Stimulated activated CD4-positive, alpha-beta T cell treated with anti-CD3 and anti-CD28 coated beads, Interleukin-1b, Interleukin-23, amount 100 ng/mL, for 24 hours (primary cell): ENCODE measurements around the gene OR5M8.

ENCODE experiments used
- DNase-seq, 4 experiments: peaks; one replicate each; pipeline ENCODE4 v3.0.0-alpha.2; 2020; ENCODE audit warnings: low read depth in 4 of 4, low spot score in 1 of 4

The OR5M8 gene

GRCh38 chr11:56491270-56491669, at the start of gene OR5M8:
OR5M8 (minus strand) TSS chr11:56491370; CDS start chr11:56491370, 0 bp downstream.
- DNase-seq: no peak

GRCh38 chr11:56533054-56533740, 42.0 kb upstream of the OR5M8 start:
- no peak for DNase-seq

- no peak for DNase-seq
These were observed 40.7 kb upstream of the OR5M8 start for GRCh38 chr11:56531856-56532255.

- DNase-seq: no peak
These were observed 30.8 kb upstream of the OR5M8 start for GRCh38 chr11:56522008-56522407.

- no peak for DNase-seq
These were observed 22.1 kb upstream of the OR5M8 start for GRCh38 chr11:56513280-56513679.

- no peak for DNase-seq
These were observed 18.3 kb upstream of the OR5M8 start for GRCh38 chr11:56509439-56509838.

GRCh38 chr11:56497010-56497409, 5.8 kb upstream of the OR5M8 start:
- no peak for DNase-seq

- no peak for DNase-seq
These were observed 3.9 kb upstream of the OR5M8 start for GRCh38 chr11:56495117-56495516.

GRCh38 chr11:56486801-56487200, 4.4 kb downstream of the OR5M8 start:
- DNase-seq: no peak

GRCh38 chr11:56474729-56475235, 16.4 kb downstream of the OR5M8 start:
- no peak for DNase-seq

- DNase-seq: no peak
These were observed 17.9 kb downstream of the OR5M8 start, which contains the start of gene OR5M3 for GRCh38 chr11:56473252-56473651. OR5M3 (minus strand) TSS chr11:56473352; CDS start chr11:56470497, 2,855 bp downstream.

- no peak for DNase-seq
These were observed 34.1 kb downstream of the OR5M8 start for GRCh38 chr11:56457076-56457475.

GRCh38 chr11:56453521-56453920, 37.6 kb downstream of the OR5M8 start:
- no peak for DNase-seq
